Measurements from ENCODE around the gene SERPINA4. TPM values are rescaled to one million over a fixed set of nuclear protein-coding genes. Genes with fewer than 3 reads are reported as not detected.

The SERPINA4 gene
- total and polyA plus RNA-seq, 2 donors (not counting 3 experiments of a cell fraction or from before 2014, with no cell fraction given): not detected

DNA sequence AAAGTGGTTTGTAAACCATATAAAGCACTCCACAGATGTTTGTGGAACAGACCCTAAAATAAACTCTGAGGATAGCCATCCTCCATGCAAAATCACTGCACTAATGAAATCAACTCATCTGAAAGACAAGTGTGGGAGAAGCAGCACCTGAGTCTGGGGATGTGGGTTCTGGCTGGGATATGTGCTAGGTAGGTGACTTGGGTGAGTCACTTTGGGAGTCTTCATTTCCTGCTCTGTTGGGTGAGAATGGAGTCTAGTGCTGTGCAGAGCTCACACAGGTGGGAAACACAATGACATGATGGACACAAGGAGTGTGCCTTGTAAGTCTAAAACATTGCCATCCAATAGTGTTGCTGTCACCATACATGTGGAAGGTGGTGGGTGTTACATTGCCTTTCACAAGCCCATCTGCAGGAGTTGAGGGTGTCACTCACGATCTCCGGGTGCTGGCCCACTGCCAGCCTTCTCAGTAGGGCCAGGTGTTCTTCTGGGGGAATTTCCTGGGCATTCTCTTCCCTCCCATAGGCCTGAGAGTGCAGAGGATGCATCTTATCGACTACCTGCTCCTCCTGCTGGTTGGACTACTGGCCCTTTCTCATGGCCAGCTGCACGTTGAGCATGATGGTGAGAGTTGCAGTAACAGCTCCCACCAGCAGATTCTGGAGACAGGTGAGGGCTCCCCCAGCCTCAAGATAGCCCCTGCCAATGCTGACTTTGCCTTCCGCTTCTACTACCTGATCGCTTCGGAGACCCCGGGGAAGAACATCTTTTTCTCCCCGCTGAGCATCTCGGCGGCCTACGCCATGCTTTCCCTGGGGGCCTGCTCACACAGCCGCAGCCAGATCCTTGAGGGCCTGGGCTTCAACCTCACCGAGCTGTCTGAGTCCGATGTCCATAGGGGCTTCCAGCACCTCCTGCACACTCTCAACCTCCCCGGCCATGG lies 2.0 kb downstream of the SERPINA4 start:
- CTCF ChIA-PET: no interaction called here
- Histone ChIP-seq H3K4me2 (ENCODE audit: insufficient read depth, low read length) (no peak overlapping the region), H3K9ac (replicated peaks; ENCODE audit: extremely low read depth, insufficient read depth, low read length) (no peak overlapping the region), H3K79me2 (ENCODE audit: control insufficient read depth, insufficient read depth, low read length) (no peaks in the 10 kb centered on the region), H3K36me3 (ENCODE audit: control insufficient read depth in 2 of 2, extremely low read depth in 1 of 2, insufficient read depth in 2 of 2, low read length in 2 of 2) (no peaks in the 10 kb centered on the region), H3K4me1 (ENCODE audit: control insufficient read depth, extremely low read depth, insufficient read depth, low read length) (no peaks in the 10 kb centered on the region), H3K9me3 (replicated peaks; ENCODE audit: control insufficient read depth, insufficient read depth, low read length) (no peaks in the 10 kb centered on the region), H3K27me3 (ENCODE audit: control insufficient read depth in 2 of 2, insufficient read depth in 2 of 2, low read length in 2 of 2) (no peaks in the 10 kb centered on the region), H3K9me1 (replicated peaks; ENCODE audit: control insufficient read depth, extremely low read depth, insufficient read depth, low read length) (no peaks in the 10 kb centered on the region), H4K20me1 (replicated peaks; ENCODE audit: control insufficient read depth, extremely low read depth, insufficient read depth, low read length) (no peaks in the 10 kb centered on the region), H3K4me3 (replicated peaks in 1 of 3; ENCODE audit: insufficient read depth in 1 of 3, low read depth in 1 of 3, low read length in 3 of 3) (no peak overlapping the region), H3K27ac (ENCODE audit: insufficient read depth, low read depth, low read length) (no peak overlapping the region), H2AFZ (ENCODE audit: low read depth, low read length) (no peak overlapping the region)
- intact Hi-C loops (cut with micrococcal nuclease): no loop called here
- POLR2A ChIA-PET: no interaction called here
- no TSS peak for BruUV-seq (replicated peaks)
- dilution Hi-C loops (cut with MboI; ENCODE audit: extremely low pct_ligation_motif_present, low sequenced_read_pairs): no loop called here
- no peak for FAIRE-seq
- TF ChIP-seq CTCF (IDR thresholded peaks at IDR 0.05; ENCODE audit: extremely low read depth in 1 of 2, insufficient read depth in 1 of 2, low read depth in 1 of 2, low read length in 2 of 2) (no peak), MAX (IDR thresholded peaks at IDR 0.05; ENCODE audit: insufficient read depth, insufficient read length) (no peak), GATA2 (IDR thresholded peaks at IDR 0.05; ENCODE audit: insufficient read depth, insufficient read length, low read depth, low read length) (no peak), FOS (IDR thresholded peaks at IDR 0.05; ENCODE audit: borderline replicate concordance, insufficient read depth, low read length) (no peak), POLR2A (IDR thresholded peaks at IDR 0.05; ENCODE audit: low read depth, low read length) (no peak), MYC (IDR thresholded peaks at IDR 0.05; ENCODE audit: low read depth, low read length) (no peak), EZH2 (IDR thresholded peaks at IDR 0.05; ENCODE audit: borderline replicate concordance, low read depth, low read length, severe bottlenecking) (no peak), JUN (IDR thresholded peaks at IDR 0.05; ENCODE audit: borderline replicate concordance, insufficient read depth, insufficient read length, low read depth) (no peak), POLR2AphosphoS5 (IDR thresholded peaks at IDR 0.05; ENCODE audit: insufficient read depth, low read depth, low read length) (no peak)
- DNase-seq (ENCODE audit: low read depth, low spot score): no peak

All from endothelial cell of umbilical vein (primary cell).